Measurements from ENCODE around the gene NRF1. TPM values are rescaled to one million over a fixed set of nuclear protein-coding genes. Genes with fewer than 3 reads are reported as not detected.

Gene NRF1
- polyA plus RNA-seq, 1 experiment = 10.3 TPM

DNA sequence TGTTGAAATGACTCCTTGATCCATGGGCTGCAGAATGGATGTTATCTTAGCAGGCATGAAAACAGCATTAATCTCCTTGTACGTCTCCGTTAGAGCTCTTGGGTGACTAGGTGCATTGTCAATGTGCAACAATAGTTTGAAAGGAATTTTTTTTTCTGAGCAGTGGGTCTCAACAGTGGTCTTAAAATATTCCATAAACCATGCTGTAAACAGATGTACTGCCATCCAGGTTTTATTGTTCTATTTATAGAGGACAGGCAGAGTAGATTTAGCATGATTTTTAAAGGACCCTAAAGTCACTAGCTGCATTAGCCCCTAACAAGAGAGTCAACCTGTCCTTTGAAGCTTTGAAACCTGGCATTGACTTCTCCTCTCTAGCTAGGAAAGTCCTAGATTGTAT is 64.0 kb downstream of the NRF1 start:
- ChIA-PET CTCF (interaction anchor here (0.6 kb wide), 1 partner anchor 309 kb away, joined by 3 read pairs; no protein-coding TSS in a partner anchor), POLR2A (no interaction called here)
- H3K27me3 ChIP-seq (ENCODE audit: control insufficient read depth, insufficient read depth, low read length) = no peaks in the 10 kb centered on the region
- H3K9me3 ChIP-seq (ENCODE audit: control insufficient read depth, insufficient read depth, low read length) = peaks cover 7% of the 10 kb centered on the region
- no peak overlapping the region for H3K4me3 ChIP-seq (ENCODE audit: low read depth, low read length)
- no peak overlapping the region for H3K27ac ChIP-seq (ENCODE audit: low read depth, low read length)
- DNase-seq (ENCODE audit: low read depth, low spot score) = no peak
- TF ChIP-seq, protein P1, sequence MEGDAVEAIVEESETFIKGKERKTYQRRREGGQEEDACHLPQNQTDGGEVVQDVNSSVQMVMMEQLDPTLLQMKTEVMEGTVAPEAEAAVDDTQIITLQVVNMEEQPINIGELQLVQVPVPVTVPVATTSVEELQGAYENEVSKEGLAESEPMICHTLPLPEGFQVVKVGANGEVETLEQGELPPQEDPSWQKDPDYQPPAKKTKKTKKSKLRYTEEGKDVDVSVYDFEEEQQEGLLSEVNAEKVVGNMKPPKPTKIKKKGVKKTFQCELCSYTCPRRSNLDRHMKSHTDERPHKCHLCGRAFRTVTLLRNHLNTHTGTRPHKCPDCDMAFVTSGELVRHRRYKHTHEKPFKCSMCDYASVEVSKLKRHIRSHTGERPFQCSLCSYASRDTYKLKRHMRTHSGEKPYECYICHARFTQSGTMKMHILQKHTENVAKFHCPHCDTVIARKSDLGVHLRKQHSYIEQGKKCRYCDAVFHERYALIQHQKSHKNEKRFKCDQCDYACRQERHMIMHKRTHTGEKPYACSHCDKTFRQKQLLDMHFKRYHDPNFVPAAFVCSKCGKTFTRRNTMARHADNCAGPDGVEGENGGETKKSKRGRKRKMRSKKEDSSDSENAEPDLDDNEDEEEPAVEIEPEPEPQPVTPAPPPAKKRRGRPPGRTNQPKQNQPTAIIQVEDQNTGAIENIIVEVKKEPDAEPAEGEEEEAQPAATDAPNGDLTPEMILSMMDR (IDR thresholded peaks at IDR 0.05; ENCODE audit: low read depth, low read length) = no peak

DNA sequence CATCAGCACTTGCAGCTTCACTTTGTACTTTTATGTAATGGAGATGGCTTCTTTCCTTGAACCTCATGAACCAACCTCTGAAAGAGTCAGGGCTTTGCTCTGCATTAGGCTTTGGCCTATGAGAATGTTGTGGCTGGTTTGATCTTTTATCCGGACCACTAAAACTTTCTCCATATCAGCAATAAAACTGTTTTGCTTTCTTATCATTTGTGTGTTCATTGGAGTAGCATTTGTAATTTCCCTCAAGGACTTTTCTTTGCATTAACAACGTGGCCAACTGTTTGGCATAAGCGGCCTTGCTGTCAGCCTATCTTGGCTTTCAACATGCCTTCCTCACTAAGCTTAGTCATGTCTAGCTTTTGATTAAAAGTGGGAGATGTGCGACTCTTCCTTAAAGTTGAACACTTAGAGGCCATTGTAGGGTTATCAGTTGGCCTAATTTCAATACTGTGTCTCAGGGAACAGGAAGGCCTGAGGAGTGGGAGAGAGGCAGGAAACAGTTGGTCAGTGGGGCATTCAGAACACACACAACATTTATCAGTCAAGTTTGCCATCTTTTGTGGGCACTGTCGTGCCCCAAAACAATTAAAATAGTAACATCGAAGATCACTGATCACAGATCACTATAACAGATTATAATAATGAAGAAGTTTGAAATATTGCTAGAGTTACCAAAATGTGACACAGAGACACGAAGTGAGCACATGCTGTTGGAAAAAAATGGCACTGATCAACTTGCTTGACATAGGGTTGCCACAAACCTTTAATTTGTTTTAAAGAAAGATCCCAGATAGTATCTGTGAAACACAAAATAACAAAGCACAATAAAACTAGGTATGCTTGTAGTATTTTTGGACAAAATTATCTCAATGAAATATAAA is 64.7 kb downstream of the NRF1 start:
- no peak for DNase-seq (ENCODE audit: low read depth, low spot score)
- peaks cover 7% of the 10 kb centered on the region for H3K9me3 ChIP-seq (ENCODE audit: control insufficient read depth, insufficient read depth, low read length)
- H3K27me3 ChIP-seq (ENCODE audit: control insufficient read depth, insufficient read depth, low read length) = no peaks in the 10 kb centered on the region
- H3K27ac ChIP-seq (ENCODE audit: low read depth, low read length) = no peak overlapping the region
- CTCF ChIA-PET = interaction anchor here (0.6 kb wide), 1 partner anchor 310 kb away, joined by 3 read pairs; no protein-coding TSS in a partner anchor
- H3K4me3 ChIP-seq (ENCODE audit: low read depth, low read length) = no peak overlapping the region
- TF ChIP-seq, protein P1 (IDR thresholded peaks at IDR 0.05; ENCODE audit: low read depth, low read length) = no peak
- POLR2A ChIA-PET = no interaction called here

GRCh38 chr7:129677796-129678195 is 66.3 kb downstream of the NRF1 start:
- ChIA-PET CTCF (no interaction called here), POLR2A (no interaction called here)
- TF ChIP-seq, protein P1 (IDR thresholded peaks at IDR 0.05; ENCODE audit: low read depth, low read length) = no peak
- Histone ChIP-seq H3K9me3 (ENCODE audit: control insufficient read depth, insufficient read depth, low read length) (peaks cover 7% of the 10 kb centered on the region), H3K4me3 (ENCODE audit: low read depth, low read length) (no peak overlapping the region), H3K27ac (ENCODE audit: low read depth, low read length) (no peak overlapping the region), H3K27me3 (ENCODE audit: control insufficient read depth, insufficient read depth, low read length) (no peaks in the 10 kb centered on the region)
- no peak for DNase-seq (ENCODE audit: low read depth, low spot score)

DNA sequence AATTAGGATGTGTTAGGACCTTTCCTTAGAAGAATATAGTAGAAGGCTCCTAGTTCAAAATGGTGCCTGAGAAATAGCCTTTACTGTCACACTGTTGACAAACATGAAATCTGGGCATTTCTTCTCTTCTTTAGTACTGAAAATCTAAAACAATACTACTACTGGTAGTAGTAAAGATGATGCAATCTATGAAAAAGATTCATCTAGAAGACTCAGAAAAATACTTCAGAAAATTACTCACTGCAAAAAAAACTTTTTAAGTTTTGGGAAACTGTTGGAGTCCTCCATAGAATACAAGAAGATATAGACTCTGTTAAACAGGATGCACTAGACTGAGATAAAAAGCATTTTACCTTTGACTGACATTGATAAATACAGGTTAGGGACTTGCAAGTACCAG is 67.1 kb downstream of the NRF1 start:
- Histone ChIP-seq H3K27ac (ENCODE audit: low read depth, low read length) (no peak overlapping the region), H3K27me3 (ENCODE audit: control insufficient read depth, insufficient read depth, low read length) (no peaks in the 10 kb centered on the region), H3K9me3 (ENCODE audit: control insufficient read depth, insufficient read depth, low read length) (peaks cover 7% of the 10 kb centered on the region), H3K4me3 (ENCODE audit: low read depth, low read length) (no peak overlapping the region)
- POLR2A ChIA-PET = no interaction called here
- TF ChIP-seq, protein P1 (IDR thresholded peaks at IDR 0.05; ENCODE audit: low read depth, low read length) = no peak
- CTCF ChIA-PET = no interaction called here
- no peak for DNase-seq (ENCODE audit: low read depth, low spot score)

GRCh38 chr7:129680400-129680799 is 68.9 kb downstream of the NRF1 start:
- no peak for DNase-seq (ENCODE audit: low read depth, low spot score)
- ChIA-PET CTCF (no interaction called here), POLR2A (no interaction called here)
- H3K27ac ChIP-seq (ENCODE audit: low read depth, low read length) = no peak overlapping the region
- no peaks in the 10 kb centered on the region for H3K27me3 ChIP-seq (ENCODE audit: control insufficient read depth, insufficient read depth, low read length)
- no peaks in the 10 kb centered on the region for H3K9me3 ChIP-seq (ENCODE audit: control insufficient read depth, insufficient read depth, low read length)
- TF ChIP-seq, protein P1 (IDR thresholded peaks at IDR 0.05; ENCODE audit: low read depth, low read length) = no peak
- no peak overlapping the region for H3K4me3 ChIP-seq (ENCODE audit: low read depth, low read length)
